ENCODE results near the gene B4GALNT2.
"Not testable (repeated sequence)": the region's sequence is repeated elsewhere in the genome, so short reads cannot be mapped to it uniquely, and the experiment has no call there.

B4GALNT2 gene, protein sequence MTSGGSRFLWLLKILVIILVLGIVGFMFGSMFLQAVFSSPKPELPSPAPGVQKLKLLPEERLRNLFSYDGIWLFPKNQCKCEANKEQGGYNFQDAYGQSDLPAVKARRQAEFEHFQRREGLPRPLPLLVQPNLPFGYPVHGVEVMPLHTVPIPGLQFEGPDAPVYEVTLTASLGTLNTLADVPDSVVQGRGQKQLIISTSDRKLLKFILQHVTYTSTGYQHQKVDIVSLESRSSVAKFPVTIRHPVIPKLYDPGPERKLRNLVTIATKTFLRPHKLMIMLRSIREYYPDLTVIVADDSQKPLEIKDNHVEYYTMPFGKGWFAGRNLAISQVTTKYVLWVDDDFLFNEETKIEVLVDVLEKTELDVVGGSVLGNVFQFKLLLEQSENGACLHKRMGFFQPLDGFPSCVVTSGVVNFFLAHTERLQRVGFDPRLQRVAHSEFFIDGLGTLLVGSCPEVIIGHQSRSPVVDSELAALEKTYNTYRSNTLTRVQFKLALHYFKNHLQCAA

DNA sequence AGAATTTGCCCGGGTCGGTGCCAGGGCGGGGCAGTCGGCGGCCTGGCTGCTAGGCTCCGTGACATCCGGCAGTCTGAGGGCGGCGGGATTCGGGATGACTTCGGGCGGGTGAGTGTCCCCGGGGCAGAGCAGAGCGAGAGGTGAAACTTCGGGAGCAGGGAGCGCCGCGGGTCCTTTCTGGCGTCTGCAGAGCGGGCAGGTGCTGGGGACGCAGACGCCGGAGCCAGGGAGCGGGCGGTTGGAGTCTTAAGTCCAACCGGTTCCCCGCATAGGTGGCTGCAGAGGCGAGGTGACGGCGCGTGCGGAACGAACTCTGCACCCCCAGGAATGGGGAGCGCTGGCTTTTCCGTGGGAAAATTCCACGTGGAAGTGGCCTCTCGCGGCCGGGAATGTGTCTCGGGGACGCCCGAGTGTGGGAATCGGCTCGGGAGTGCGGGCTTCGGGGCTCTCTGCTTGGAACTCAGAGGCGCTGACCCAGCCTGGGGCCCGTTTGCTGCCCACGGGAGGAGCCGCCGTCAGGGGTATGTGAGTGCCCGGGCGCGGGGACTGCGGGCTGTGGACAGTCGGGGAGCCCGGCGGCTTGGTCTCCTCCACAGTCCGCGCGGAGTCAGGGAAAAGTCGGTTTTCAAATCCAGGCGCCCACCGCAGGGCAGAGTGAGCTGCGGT is at the start of gene B4GALNT2:
B4GALNT2 (plus strand) TSS at position 71 of the 666 bp plus-strand sequence; CDS start at position 95, 24 bp downstream.
- Histone ChIP-seq H3K9me3 (ENCODE audit: low read length) (peaks cover 6% of the 10 kb centered on the region), H3K36me3 (ENCODE audit: insufficient read depth, low read length) (no peaks in the 10 kb centered on the region), H3K4me3 (ENCODE audit: low read length) (no peak within 1 kb of the TSS), H2AFZ (ENCODE audit: low read depth, low read length) (peak within 1 kb of the TSS; percentile 60), H3K27me3 (ENCODE audit: insufficient read depth, low read length) (peaks cover 45% of the 10 kb centered on the region), H3K4me1 (ENCODE audit: insufficient read depth, low read length) (no peaks in the 10 kb centered on the region)

DNA sequence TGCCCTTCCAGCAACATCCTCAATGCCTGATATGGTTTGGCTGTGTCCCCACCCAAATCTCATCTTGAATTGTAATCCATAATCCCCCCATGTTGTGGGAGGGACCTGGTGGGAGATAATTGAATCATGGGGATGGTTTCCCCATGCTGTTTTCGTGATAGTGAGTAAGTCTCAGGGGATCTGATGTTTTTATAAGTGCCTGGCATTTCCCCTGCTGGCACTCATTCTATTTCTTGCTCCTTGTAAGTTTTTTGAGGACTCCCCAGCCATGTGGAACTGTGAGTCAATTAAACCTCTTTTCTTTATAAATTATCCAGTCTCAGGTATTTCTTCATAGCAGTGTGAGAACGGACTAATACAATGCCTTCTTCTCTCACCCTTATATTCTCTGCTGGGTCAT is 47.5 kb upstream of the B4GALNT2 start:
- H2AFZ ChIP-seq (ENCODE audit: low read depth, low read length); H3K9me3 ChIP-seq (ENCODE audit: low read length); H3K4me1 ChIP-seq (ENCODE audit: insufficient read depth, low read length); H3K4me3 ChIP-seq (ENCODE audit: low read length); H3K27me3 ChIP-seq (ENCODE audit: insufficient read depth, low read length); H3K36me3 ChIP-seq (ENCODE audit: insufficient read depth, low read length): not testable (repeated sequence)

DNA sequence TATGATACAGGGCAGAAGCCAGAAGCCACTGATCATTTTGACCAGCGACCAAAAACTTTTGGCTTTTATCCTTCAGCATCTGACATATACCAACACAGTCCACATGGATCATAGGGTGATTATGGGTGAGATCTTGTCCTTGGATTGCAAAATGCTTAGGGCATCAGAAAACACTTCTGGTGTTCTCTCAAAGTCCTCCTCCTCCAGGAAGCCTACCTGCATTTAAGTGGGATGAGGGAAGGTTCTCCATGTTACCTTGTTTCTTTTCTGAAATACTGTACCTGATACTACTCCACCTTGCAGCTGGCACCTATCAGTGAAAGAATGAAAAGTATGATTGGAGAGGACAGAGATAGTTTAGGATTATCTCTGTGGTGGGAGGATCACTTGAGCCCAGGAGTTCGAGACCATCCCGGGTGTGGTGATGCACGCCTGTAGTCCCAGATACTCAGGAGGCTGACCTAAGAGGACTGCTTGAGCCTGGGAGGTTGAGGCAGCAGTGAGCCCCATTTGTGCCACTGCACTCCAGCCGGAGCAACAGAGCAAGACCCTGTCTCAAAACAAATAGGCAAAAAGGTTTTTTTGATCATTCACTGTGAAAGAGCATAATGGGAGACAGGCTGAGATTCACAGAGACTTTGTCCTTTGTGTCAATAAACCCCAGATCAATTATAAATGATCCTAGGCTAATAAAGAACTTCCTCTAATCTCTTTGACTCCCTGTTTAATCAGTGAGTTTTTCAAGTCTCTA is 46.8 kb upstream of the B4GALNT2 start:
- Histone ChIP-seq H3K27me3 (ENCODE audit: insufficient read depth, low read length) (peaks cover 9% of the 10 kb centered on the region), H3K4me1 (ENCODE audit: insufficient read depth, low read length) (no peaks in the 10 kb centered on the region), H3K4me3 (ENCODE audit: low read length) (no peak overlapping the region), H3K9me3 (ENCODE audit: low read length) (no peaks in the 10 kb centered on the region), H2AFZ (ENCODE audit: low read depth, low read length) (no peak overlapping the region), H3K36me3 (ENCODE audit: insufficient read depth, low read length) (no peaks in the 10 kb centered on the region)

DNA sequence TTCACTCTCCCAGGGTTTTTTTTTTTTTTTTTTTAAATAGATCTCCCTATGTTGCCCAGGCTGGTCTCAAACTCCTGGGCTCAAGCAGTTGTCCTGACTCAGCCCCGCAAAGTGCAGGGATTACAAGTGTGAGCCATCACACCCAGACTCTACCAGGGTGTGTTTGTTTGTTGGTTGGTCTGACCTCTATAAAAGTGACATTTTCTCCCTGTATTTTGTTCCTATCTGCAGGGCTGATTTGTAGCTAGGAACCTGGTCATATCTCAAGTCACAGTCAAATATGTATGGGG is 46.3 kb upstream of the B4GALNT2 start:
- Histone ChIP-seq H3K36me3 (ENCODE audit: insufficient read depth, low read length) (no peaks in the 10 kb centered on the region), H3K9me3 (ENCODE audit: low read length) (no peaks in the 10 kb centered on the region), H3K4me1 (ENCODE audit: insufficient read depth, low read length) (no peaks in the 10 kb centered on the region)

GRCh38 chr17:49086649-49087048 is 45.9 kb upstream of the B4GALNT2 start:
- no peak overlapping the region for H3K4me3 ChIP-seq (ENCODE audit: low read length)
- no peak overlapping the region for H2AFZ ChIP-seq (ENCODE audit: low read depth, low read length)
- H3K4me1 ChIP-seq (ENCODE audit: insufficient read depth, low read length) = no peaks in the 10 kb centered on the region
- peaks cover 9% of the 10 kb centered on the region for H3K27me3 ChIP-seq (ENCODE audit: insufficient read depth, low read length)
- no peaks in the 10 kb centered on the region for H3K36me3 ChIP-seq (ENCODE audit: insufficient read depth, low read length)
- H3K9me3 ChIP-seq (ENCODE audit: low read length) = no peaks in the 10 kb centered on the region

More for the DNA sequence above, 46.3 kb upstream of the B4GALNT2 start:
- H3K4me3 ChIP-seq (ENCODE audit: low read length) = no peak overlapping the region
- peaks cover 9% of the 10 kb centered on the region for H3K27me3 ChIP-seq (ENCODE audit: insufficient read depth, low read length)
- no peak overlapping the region for H2AFZ ChIP-seq (ENCODE audit: low read depth, low read length)

- Histone ChIP-seq H2AFZ (ENCODE audit: low read depth, low read length) (no peak overlapping the region), H3K9me3 (ENCODE audit: low read length) (no peaks in the 10 kb centered on the region), H3K4me1 (ENCODE audit: insufficient read depth, low read length) (no peaks in the 10 kb centered on the region), H3K36me3 (ENCODE audit: insufficient read depth, low read length) (no peaks in the 10 kb centered on the region), H3K27me3 (ENCODE audit: insufficient read depth, low read length) (peaks cover 6% of the 10 kb centered on the region), H3K4me3 (ENCODE audit: low read length) (no peak overlapping the region)
These were observed 43.5 kb upstream of the B4GALNT2 start for GRCh38 chr17:49089094-49089493.

- H3K27me3 ChIP-seq (ENCODE audit: insufficient read depth, low read length) = peaks cover 6% of the 10 kb centered on the region
- no peak overlapping the region for H3K4me3 ChIP-seq (ENCODE audit: low read length)
- H3K36me3 ChIP-seq (ENCODE audit: insufficient read depth, low read length) = no peaks in the 10 kb centered on the region
- H2AFZ ChIP-seq (ENCODE audit: low read depth, low read length) = no peak overlapping the region
- H3K9me3 ChIP-seq (ENCODE audit: low read length) = no peaks in the 10 kb centered on the region
- no peaks in the 10 kb centered on the region for H3K4me1 ChIP-seq (ENCODE audit: insufficient read depth, low read length)
These were observed 41.5 kb upstream of the B4GALNT2 start for GRCh38 chr17:49090878-49091594.

DNA sequence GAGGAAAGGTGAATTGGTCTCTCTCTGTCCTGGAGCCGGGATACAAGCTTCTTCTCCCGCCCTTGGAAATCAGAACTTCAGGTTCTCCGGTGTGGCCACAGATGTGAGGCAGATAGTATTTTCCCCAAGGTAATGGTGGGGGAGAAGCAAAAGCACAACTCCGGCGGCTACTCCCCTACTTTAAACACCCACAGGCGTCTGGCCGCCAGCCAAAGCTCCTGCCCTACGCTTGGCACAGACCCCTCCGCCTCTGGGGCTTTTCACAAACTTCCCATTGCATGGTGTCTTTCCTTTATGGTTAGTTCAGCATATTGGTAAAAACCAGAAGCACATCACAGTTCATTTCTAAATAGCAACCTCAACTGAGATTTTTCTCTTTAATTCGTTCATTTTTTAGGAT is 39.4 kb upstream of the B4GALNT2 start:
- Histone ChIP-seq H3K4me1 (ENCODE audit: insufficient read depth, low read length) (no peaks in the 10 kb centered on the region), H3K9me3 (ENCODE audit: low read length) (no peaks in the 10 kb centered on the region), H2AFZ (ENCODE audit: low read depth, low read length) (no peak overlapping the region), H3K4me3 (ENCODE audit: low read length) (no peak overlapping the region), H3K36me3 (ENCODE audit: insufficient read depth, low read length) (no peaks in the 10 kb centered on the region), H3K27me3 (ENCODE audit: insufficient read depth, low read length) (peaks cover 3% of the 10 kb centered on the region)

DNA sequence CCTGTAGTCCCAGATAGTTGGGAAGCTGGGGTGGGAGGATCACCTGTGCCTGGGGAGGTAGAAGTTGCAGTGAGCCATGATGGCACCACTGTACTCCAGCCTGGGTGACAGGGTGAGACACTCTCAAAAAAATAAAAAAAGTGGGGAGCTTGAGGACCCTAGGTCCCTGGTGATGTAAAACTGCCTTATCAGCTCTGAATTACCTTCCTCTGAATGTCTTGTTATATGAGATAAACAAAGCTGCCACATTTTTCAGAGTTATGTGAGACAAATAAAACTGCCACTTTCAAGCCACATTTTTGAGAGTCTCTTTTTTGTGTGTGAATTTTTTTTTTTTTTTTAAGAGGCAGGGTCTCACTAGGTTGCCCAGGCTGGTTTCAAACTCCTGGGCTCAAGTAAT is 32.0 kb upstream of the B4GALNT2 start:
- H3K36me3 ChIP-seq (ENCODE audit: insufficient read depth, low read length) = no peaks in the 10 kb centered on the region
- no peaks in the 10 kb centered on the region for H3K27me3 ChIP-seq (ENCODE audit: insufficient read depth, low read length)
- H3K4me1 ChIP-seq (ENCODE audit: insufficient read depth, low read length) = no peaks in the 10 kb centered on the region
- no peaks in the 10 kb centered on the region for H3K9me3 ChIP-seq (ENCODE audit: low read length)
- H2AFZ ChIP-seq (ENCODE audit: low read depth, low read length) = no peak overlapping the region
- no peak overlapping the region for H3K4me3 ChIP-seq (ENCODE audit: low read length)

DNA sequence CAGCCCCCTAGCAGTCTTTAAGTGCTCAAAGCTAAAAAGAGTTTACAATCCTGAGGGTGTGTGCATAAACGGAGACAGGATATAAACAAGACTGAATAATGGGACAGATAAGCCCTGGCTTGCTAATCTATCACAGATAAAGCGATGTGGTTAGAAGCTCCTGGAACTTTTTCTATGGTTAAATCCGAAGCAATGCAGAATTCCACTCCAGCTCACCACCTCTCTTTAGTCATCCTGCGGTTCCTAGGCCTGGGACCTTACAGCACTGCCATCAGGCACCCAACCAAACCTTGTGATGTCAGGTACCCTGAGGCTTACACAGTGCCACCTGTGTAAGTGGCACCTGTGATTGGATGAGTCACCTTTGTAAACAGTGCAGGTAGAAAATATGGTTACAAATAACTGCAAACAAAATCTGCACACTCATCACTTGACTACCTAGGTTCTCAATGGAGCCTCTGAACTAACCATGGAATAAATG is 31.5 kb upstream of the B4GALNT2 start:
- no peaks in the 10 kb centered on the region for H3K9me3 ChIP-seq (ENCODE audit: low read length)
- H3K4me3 ChIP-seq (ENCODE audit: low read length) = no peak overlapping the region

GRCh38 chr17:49103360-49103759 is 29.2 kb upstream of the B4GALNT2 start:
- not testable (repeated sequence) for H3K9me3 ChIP-seq (ENCODE audit: low read length); H3K27me3 ChIP-seq (ENCODE audit: insufficient read depth, low read length); H2AFZ ChIP-seq (ENCODE audit: low read depth, low read length); H3K36me3 ChIP-seq (ENCODE audit: insufficient read depth, low read length); H3K4me3 ChIP-seq (ENCODE audit: low read length); H3K4me1 ChIP-seq (ENCODE audit: insufficient read depth, low read length)

More for the DNA sequence above, 31.5 kb upstream of the B4GALNT2 start:
- no peaks in the 10 kb centered on the region for H3K27me3 ChIP-seq (ENCODE audit: insufficient read depth, low read length)
- H3K36me3 ChIP-seq (ENCODE audit: insufficient read depth, low read length) = no peaks in the 10 kb centered on the region
- H2AFZ ChIP-seq (ENCODE audit: low read depth, low read length) = no peak overlapping the region
- no peaks in the 10 kb centered on the region for H3K4me1 ChIP-seq (ENCODE audit: insufficient read depth, low read length)

GRCh38 chr17:49104511-49105074 is 28.0 kb upstream of the B4GALNT2 start:
- Histone ChIP-seq H3K9me3 (ENCODE audit: low read length) (no peaks in the 10 kb centered on the region), H3K4me3 (ENCODE audit: low read length) (no peak overlapping the region), H3K36me3 (ENCODE audit: insufficient read depth, low read length) (no peaks in the 10 kb centered on the region), H2AFZ (ENCODE audit: low read depth, low read length) (no peak overlapping the region), H3K4me1 (ENCODE audit: insufficient read depth, low read length) (no peaks in the 10 kb centered on the region), H3K27me3 (ENCODE audit: insufficient read depth, low read length) (no peaks in the 10 kb centered on the region)

Measured in neuron (in vitro differentiated cells).